Measurements from ENCODE around the gene TRAPPC13. TPM values are rescaled to one million over a fixed set of nuclear protein-coding genes. Genes with fewer than 3 reads are reported as not detected.

Gene TRAPPC13
- total and polyA plus RNA-seq, 10 of the 15 experiments (the other 5 are each of a cell fraction or from before 2014, with no cell fraction given), result 16.5 to 35.6 (median 25.0) TPM

- peaks cover 0 to 2% of the 10 kb centered on the region in 2 experiments; a peak in 1 of 4 replicates for H3K36me3 ChIP-seq (ENCODE audit: control insufficient read depth in 2 of 2, insufficient read depth in 2 of 2, low read length in 1 of 2)
- SMC1A ChIA-PET (ENCODE audit: uncharacterized antibody, unreplicated experiment), result interaction anchor here (0.6 kb wide), 1 partner anchor 57 kb away, joined by 3 read pairs; no protein-coding TSS in a partner anchor
- BruUV-seq (replicated peaks), result no TSS peak
- H2AFZ ChIP-seq (ENCODE audit: control insufficient read depth, low read depth, low read length), result no peak overlapping the region
- WGBS (ENCODE audit: insufficient coverage, insufficient replicate concordance, low lambda C conversion rate, missing lambda C conversion rate), result 44% methylated on average over 4 of the region's 4 CpGs
- H3K4me3 ChIP-seq, result no peak overlapping the region
- POLR2A ChIA-PET, result interaction anchor here (1.3 kb wide), 1 partner anchor 22 kb away, joined by 3 read pairs; no protein-coding TSS in a partner anchor
- no peak overlapping the region for H3K4me2 ChIP-seq (ENCODE audit: control insufficient read depth, insufficient read depth)
- intact Hi-C loops (cut with micrococcal nuclease; ENCODE audit: unreplicated experiment), result no loop called here
- H3K4me1 ChIP-seq (ENCODE audit: control insufficient read depth, insufficient read depth, low read length), result peaks cover 4% of the 10 kb centered on the region; the same call in 1 of the 2 replicates
- H3K9ac ChIP-seq (ENCODE audit: control insufficient read depth, insufficient read depth, low read length), result no peak overlapping the region
- RAD21 ChIA-PET (ENCODE audit: unreplicated experiment), result interaction anchor here (0.6 kb wide), 1 partner anchor 49 kb away, joined by 3 read pairs; no protein-coding TSS in a partner anchor
- FAIRE-seq, result peak; percentile 78
- H3K9me3 ChIP-seq (replicated peaks; ENCODE audit: control insufficient read depth, insufficient read depth, low read length), result no peaks in the 10 kb centered on the region; the same call in 2 of the 3 replicates
- TF ChIP-seq SPI1 (IDR thresholded peaks at IDR 0.05; ENCODE audit: borderline replicate concordance, insufficient read depth, low read depth, low read length) (peak; percentile 25; the same call in 1 of the 2 replicates), MEF2A (IDR thresholded peaks at IDR 0.05; ENCODE audit: insufficient read depth, low read depth, low read length) (peak; percentile 60; the same call in 1 of the 2 replicates), RUNX3 (IDR thresholded peaks at IDR 0.05; ENCODE audit: low read length) (peak; percentile 85), NFYA (IDR thresholded peaks at IDR 0.05; ENCODE audit: borderline replicate concordance, low read depth, low read length) (no peak)
- no peaks in the 10 kb centered on the region for H3K27me3 ChIP-seq (replicated peaks in 1 of 2; ENCODE audit: control insufficient read depth in 2 of 2, insufficient read depth in 2 of 2, low read length in 1 of 2)
- in situ Hi-C loops (cut with MboI), result no loop called here
- peak; percentile 16 for DNase-seq (ENCODE audit: low read depth, low spot score)
- ATAC-seq, result peak; percentile 65
- CTCF ChIA-PET, result no interaction called here
- H3K27ac ChIP-seq (ENCODE audit: control insufficient read depth, insufficient read depth), result no peak overlapping the region
- no peaks in the 10 kb centered on the region for H4K20me1 ChIP-seq (ENCODE audit: control insufficient read depth, insufficient read depth)
- H3K79me2 ChIP-seq (ENCODE audit: control insufficient read depth, insufficient read depth, low read length), result no peaks in the 10 kb centered on the region
These were observed 74.5 kb downstream of the TRAPPC13 start for GRCh38 chr5:65699338-65699737.

DNA sequence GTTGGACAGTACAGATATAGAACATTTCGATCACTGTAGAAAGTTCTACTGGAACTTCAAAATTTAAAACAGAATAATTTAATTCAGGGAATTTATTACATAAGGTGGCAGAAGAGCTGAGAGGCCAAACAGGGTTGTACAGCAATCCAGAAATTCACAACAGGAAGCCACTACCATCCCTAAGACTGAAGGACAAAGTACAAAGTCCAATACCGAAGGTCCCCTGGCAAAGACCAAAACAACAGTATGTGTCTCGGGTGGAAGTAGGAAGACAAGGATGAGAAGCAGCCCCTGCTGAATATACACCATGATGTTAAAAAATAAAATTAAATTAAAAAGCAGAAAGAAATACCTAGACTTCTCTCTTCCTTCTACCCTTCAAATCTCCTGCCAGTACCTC, 77.2 kb downstream of the TRAPPC13 start:
- intact Hi-C loops (cut with micrococcal nuclease; ENCODE audit: unreplicated experiment) (no loop called here), in situ Hi-C loops (cut with MboI) (no loop called here)
- no peak overlapping the region for H3K27ac ChIP-seq (ENCODE audit: control insufficient read depth, insufficient read depth)
- no peak overlapping the region for H2AFZ ChIP-seq (ENCODE audit: control insufficient read depth, low read depth, low read length)
- no peaks in the 10 kb centered on the region for H3K4me1 ChIP-seq (ENCODE audit: control insufficient read depth, insufficient read depth, low read length)
- peaks cover 0 to 3% of the 10 kb centered on the region in 2 experiments; a peak in 1 of 4 replicates for H3K36me3 ChIP-seq (ENCODE audit: control insufficient read depth in 2 of 2, insufficient read depth in 2 of 2, low read length in 1 of 2)
- ChIA-PET CTCF (no interaction called here), SMC1A (ENCODE audit: uncharacterized antibody, unreplicated experiment) (no interaction called here), POLR2A (interaction anchor here (0.9 kb wide), 1 partner anchor 26 kb away, joined by 3 read pairs; no protein-coding TSS in a partner anchor), RAD21 (ENCODE audit: unreplicated experiment) (interaction anchor here (1.1 kb wide), 1 partner anchor 63 kb away, joined by 3 read pairs; no protein-coding TSS in a partner anchor)
- DNase-seq (ENCODE audit: low read depth, low spot score), result no peak
- 100% methylated on average over 3 of the region's 3 CpGs for WGBS (ENCODE audit: insufficient coverage, insufficient replicate concordance, low lambda C conversion rate, missing lambda C conversion rate)
- no peak overlapping the region for H3K4me2 ChIP-seq (ENCODE audit: control insufficient read depth, insufficient read depth)
- no peak for ATAC-seq
- H3K9ac ChIP-seq (ENCODE audit: control insufficient read depth, insufficient read depth, low read length), result no peak overlapping the region
- no peaks in the 10 kb centered on the region; the same call in 2 of the 3 replicates for H3K9me3 ChIP-seq (replicated peaks; ENCODE audit: control insufficient read depth, insufficient read depth, low read length)
- no peaks in the 10 kb centered on the region for H4K20me1 ChIP-seq (ENCODE audit: control insufficient read depth, insufficient read depth)
- BruUV-seq (replicated peaks), result no TSS peak
- no peaks in the 10 kb centered on the region for H3K79me2 ChIP-seq (ENCODE audit: control insufficient read depth, insufficient read depth, low read length)
- no peaks in the 10 kb centered on the region for H3K27me3 ChIP-seq (replicated peaks in 1 of 2; ENCODE audit: control insufficient read depth in 2 of 2, insufficient read depth in 2 of 2, low read length in 1 of 2)
- no peak overlapping the region for H3K4me3 ChIP-seq
- FAIRE-seq, result no peak
- TF ChIP-seq DPF2 (IDR thresholded peaks at IDR 0.05), result no peak
- TF ChIP-seq, protein P1, sequence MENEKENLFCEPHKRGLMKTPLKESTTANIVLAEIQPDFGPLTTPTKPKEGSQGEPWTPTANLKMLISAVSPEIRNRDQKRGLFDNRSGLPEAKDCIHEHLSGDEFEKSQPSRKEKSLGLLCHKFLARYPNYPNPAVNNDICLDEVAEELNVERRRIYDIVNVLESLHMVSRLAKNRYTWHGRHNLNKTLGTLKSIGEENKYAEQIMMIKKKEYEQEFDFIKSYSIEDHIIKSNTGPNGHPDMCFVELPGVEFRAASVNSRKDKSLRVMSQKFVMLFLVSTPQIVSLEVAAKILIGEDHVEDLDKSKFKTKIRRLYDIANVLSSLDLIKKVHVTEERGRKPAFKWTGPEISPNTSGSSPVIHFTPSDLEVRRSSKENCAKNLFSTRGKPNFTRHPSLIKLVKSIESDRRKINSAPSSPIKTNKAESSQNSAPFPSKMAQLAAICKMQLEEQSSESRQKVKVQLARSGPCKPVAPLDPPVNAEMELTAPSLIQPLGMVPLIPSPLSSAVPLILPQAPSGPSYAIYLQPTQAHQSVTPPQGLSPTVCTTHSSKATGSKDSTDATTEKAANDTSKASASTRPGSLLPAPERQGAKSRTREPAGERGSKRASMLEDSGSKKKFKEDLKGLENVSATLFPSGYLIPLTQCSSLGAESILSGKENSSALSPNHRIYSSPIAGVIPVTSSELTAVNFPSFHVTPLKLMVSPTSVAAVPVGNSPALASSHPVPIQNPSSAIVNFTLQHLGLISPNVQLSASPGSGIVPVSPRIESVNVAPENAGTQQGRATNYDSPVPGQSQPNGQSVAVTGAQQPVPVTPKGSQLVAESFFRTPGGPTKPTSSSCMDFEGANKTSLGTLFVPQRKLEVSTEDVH (IDR thresholded peaks at IDR 0.05; ENCODE audit: low read depth, partially characterized antibody), result no peak
- no peak for TF ChIP-seq NFXL1 (IDR thresholded peaks at IDR 0.05; ENCODE audit: borderline replicate concordance)
- no peak for TF ChIP-seq BCL3 (IDR thresholded peaks at IDR 0.05; ENCODE audit: borderline replicate concordance, insufficient read depth, low read depth, low read length, poor library complexity, severe bottlenecking)
- no peak for TF ChIP-seq FOXM1 (IDR thresholded peaks at IDR 0.05; ENCODE audit: low read depth, low read length)

All from GM12878 (cell line).